OCI-LY3 (cell line): ENCODE data around the gene LRCH3.

Source experiments
- EZH2phosphoT487 ChIP-seq: fragments of 200-600 bp; shearing (Covaris generic); IDR thresholded peaks from 2 replicates; pipeline ENCODE4 v1.6.1; 2018; ENCODE audit warnings: antibody characterized with exemption, mixed run types, low read depth
- TF ChIP-seq, protein P1 (sequence below): fragments of 200-600, 300-600 bp; sonication (generic); IDR thresholded peaks from 2 replicates; pipeline ENCODE4 v1.5.1; 2014; ENCODE audit warnings: antibody characterized with exemption, low read length, low read depth

DNA sequence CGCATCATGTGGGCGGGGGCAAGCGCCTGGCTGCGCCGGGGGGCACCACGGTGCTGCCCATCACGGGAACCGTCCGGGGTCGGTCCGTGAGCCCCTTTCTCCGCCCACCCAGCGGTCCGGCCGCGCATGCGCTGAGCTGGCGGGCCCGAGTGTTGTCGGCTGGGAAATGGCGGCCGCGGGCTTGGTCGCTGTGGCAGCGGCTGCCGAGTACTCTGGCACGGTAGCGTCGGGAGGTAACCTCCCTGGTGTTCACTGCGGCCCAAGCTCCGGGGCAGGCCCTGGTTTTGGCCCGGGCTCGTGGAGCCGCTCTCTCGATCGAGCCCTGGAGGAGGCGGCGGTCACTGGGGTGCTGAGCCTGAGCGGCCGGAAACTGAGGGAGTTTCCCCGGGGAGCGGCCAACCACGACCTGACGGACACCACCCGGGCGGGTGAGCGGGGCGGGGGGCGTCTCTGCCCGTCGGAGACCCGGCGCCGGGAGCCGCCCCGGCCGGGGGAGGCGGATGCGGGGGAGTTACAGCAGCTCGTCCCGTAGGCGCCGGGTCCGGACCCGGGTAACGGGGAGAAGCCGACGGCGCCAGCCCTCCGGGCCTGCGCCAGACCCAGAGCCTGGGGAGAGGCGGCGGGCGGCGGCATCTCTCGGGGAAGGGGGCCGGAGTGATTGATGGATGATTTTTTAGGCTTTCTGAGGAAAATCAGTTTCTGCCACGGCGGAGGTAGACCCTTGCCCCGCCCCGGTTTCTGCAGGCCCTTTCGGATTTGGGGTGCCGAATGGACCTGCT, at the start of gene LRCH3:
- TF ChIP-seq, protein P1, sequence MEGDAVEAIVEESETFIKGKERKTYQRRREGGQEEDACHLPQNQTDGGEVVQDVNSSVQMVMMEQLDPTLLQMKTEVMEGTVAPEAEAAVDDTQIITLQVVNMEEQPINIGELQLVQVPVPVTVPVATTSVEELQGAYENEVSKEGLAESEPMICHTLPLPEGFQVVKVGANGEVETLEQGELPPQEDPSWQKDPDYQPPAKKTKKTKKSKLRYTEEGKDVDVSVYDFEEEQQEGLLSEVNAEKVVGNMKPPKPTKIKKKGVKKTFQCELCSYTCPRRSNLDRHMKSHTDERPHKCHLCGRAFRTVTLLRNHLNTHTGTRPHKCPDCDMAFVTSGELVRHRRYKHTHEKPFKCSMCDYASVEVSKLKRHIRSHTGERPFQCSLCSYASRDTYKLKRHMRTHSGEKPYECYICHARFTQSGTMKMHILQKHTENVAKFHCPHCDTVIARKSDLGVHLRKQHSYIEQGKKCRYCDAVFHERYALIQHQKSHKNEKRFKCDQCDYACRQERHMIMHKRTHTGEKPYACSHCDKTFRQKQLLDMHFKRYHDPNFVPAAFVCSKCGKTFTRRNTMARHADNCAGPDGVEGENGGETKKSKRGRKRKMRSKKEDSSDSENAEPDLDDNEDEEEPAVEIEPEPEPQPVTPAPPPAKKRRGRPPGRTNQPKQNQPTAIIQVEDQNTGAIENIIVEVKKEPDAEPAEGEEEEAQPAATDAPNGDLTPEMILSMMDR, result no peak
- TF ChIP-seq EZH2phosphoT487, result no peak
